H1 (cell line): ENCODE results near the gene TTC13.

Experiments used
- CTCF ChIP-seq, 3 experiments: IDR thresholded peaks; 1 replicate in 2 of 3; 2 replicates in 1 of 3; pipeline versions ENCODE4 v1.5.1 to v1.6.1; 2011; ENCODE audit warnings: low read length in 3 of 3, mild to moderate bottlenecking in 3 of 3, inconsistent platforms in 2 of 3, low read depth in 1 of 3, moderate library complexity in 1 of 3; ENCODE audit not compliant: insufficient read depth in 1 of 3; ENCODE audit errors: control extremely low read depth in 1 of 3
- EGR1 ChIP-seq: IDR thresholded peaks from 2 replicates; pipeline ENCODE4 v1.6.1; 2011; ENCODE audit warnings: low read depth, low read length, borderline replicate concordance
- EZH2 ChIP-seq: fragments of 200-600 bp; sonication (generic); IDR thresholded peaks from 2 replicates; pipeline ENCODE4 v1.7.1; 2012; ENCODE audit warnings: low read depth, mild to moderate bottlenecking, moderate library complexity, low read length, inconsistent platforms; ENCODE audit not compliant: severe bottlenecking
- GABPA ChIP-seq: IDR thresholded peaks from 2 replicates; pipeline ENCODE4 v1.6.1; 2011; ENCODE audit warnings: mild to moderate bottlenecking, low read length, moderate library complexity, borderline replicate concordance; ENCODE audit not compliant: insufficient read depth
- JUND ChIP-seq: IDR thresholded peaks from 2 replicates; pipeline ENCODE4 v1.6.1; 2011; ENCODE audit warnings: mild to moderate bottlenecking, improper control_type of control experiment, low read length
- KDM1A ChIP-seq: fragments of 200-600, 300-600 bp; sonication (generic); IDR thresholded peaks from 2 replicates; pipeline ENCODE4 v1.7.1; 2016; ENCODE audit warnings: mild to moderate bottlenecking, low read length, borderline replicate concordance
- MAFK ChIP-seq: IDR thresholded peaks from 2 replicates; pipeline ENCODE4 v1.6.1; 2012; ENCODE audit warnings: low read depth, mild to moderate bottlenecking, improper control_type of control experiment, low read length
- POLR2A ChIP-seq, 2 experiments: IDR thresholded peaks; 1 replicate in 1 of 2; 2 replicates in 1 of 2; pipeline ENCODE4 v1.6.1; 2011; ENCODE audit warnings: low read depth in 2 of 2, low read length in 2 of 2, mild to moderate bottlenecking in 2 of 2; ENCODE audit errors: control extremely low read depth in 1 of 2
- SIN3A ChIP-seq, 2 experiments: IDR thresholded peaks in 1 of 2; conservative IDR thresholded peaks in 1 of 2; 2 replicates each; pipeline ENCODE4 v1.6.1; 2011 to 2012; ENCODE audit warnings: low read length in 2 of 2, improper control_type of control experiment in 1 of 2, low read depth in 1 of 2, mild to moderate bottlenecking in 1 of 2
- TCF12 ChIP-seq: IDR thresholded peaks from 2 replicates; pipeline ENCODE4 v1.6.1; 2011; ENCODE audit warnings: low read depth, mild to moderate bottlenecking, low read length
- YY1 ChIP-seq: IDR thresholded peaks from 2 replicates; pipeline ENCODE4 v1.6.1; 2011; ENCODE audit warnings: low read depth, mild to moderate bottlenecking, low read length

GRCh38 chr1:231026576-231026975, 47.9 kb upstream of the TTC13 start:
- TF ChIP-seq SIN3A (conservative IDR thresholded peaks at IDR 0.05 in 1 of 2, IDR thresholded peaks at IDR 0.05 in 1 of 2; ENCODE audit: low read depth in 1 of 2, low read length in 2 of 2): no peak
- no peak for TF ChIP-seq POLR2A (IDR thresholded peaks at IDR 0.05; ENCODE audit: control extremely low read depth in 1 of 2, low read depth in 2 of 2, low read length in 2 of 2)
- no peak for TF ChIP-seq TCF12
- no peak for TF ChIP-seq CTCF (IDR thresholded peaks at IDR 0.05; ENCODE audit: control extremely low read depth in 1 of 3, insufficient read depth in 1 of 3, low read depth in 1 of 3, low read length in 3 of 3)
- TF ChIP-seq EGR1: no peak
- TF ChIP-seq KDM1A: no peak
- TF ChIP-seq EZH2: no peak
- no peak for TF ChIP-seq JUND
- TF ChIP-seq MAFK: no peak
- TF ChIP-seq GABPA: no peak
- no peak for TF ChIP-seq YY1
